Lower lobe of right lung (tissue), 2 donors: ENCODE results near the gene MAGEE1. TPM values are rescaled to one million over a fixed set of nuclear protein-coding genes. Genes with fewer than 3 reads are reported as not detected.

Source experiments
- ATAC-seq, 2 donors: fragments of 200-7000 bp; cut with Tn5 transposase; one replicate each; pipeline ENCODE4 v1.9.1; 2020 to 2022; ENCODE audit warnings: mild to moderate bottlenecking in 2 of 2, moderate library complexity in 2 of 2
- DNase-seq: peaks from one replicate; pipeline ENCODE4 v3.0.0-alpha.2; 2020
- H3K27ac ChIP-seq: fragments of 200-600 bp; one replicate; pipeline ENCODE4 v1.8.0; 2022
- H3K27me3 ChIP-seq: fragments of 200-600 bp; one replicate; pipeline ENCODE4 v1.8.0; 2022; ENCODE audit warnings: low read depth
- H3K36me3 ChIP-seq: fragments of 200-600 bp; one replicate; pipeline ENCODE4 v1.8.0; 2022; ENCODE audit warnings: mild to moderate bottlenecking
- H3K4me1 ChIP-seq: fragments of 200-600 bp; one replicate; pipeline ENCODE4 v1.8.0; 2022
- H3K4me3 ChIP-seq: fragments of 200-600 bp; one replicate; pipeline ENCODE4 v1.8.0; 2022; ENCODE audit warnings: mild to moderate bottlenecking
- H3K9me3 ChIP-seq: fragments of 200-600 bp; one replicate; pipeline ENCODE4 v1.8.0; 2022
- CTCF ChIP-seq: fragments of 200-600 bp; IDR thresholded peaks from one replicate; pipeline ENCODE4 v1.8.0; 2022; ENCODE audit warnings: antibody characterized with exemption, mild to moderate bottlenecking
- intact Hi-C: fragments of 100-400 bp; cut with DNase I; formaldehyde crosslinking; loops from one replicate; pipeline ENCODE4 v1.11.0; 2022
- total RNA-seq: library from RNA; stranded (reverse); fragmentation: NEBNext Ultra II Directional; extraction: Animal tissue kit (Norgen Biotek cat#: 25700); gene quantifications from one replicate; pipeline ENCODE4 v1.2.1, GENCODE V29; 2021
- donor health status: DM: no; HTN: yes; CAD: no; lungs with severe emphysema.

Gene MAGEE1
- total RNA-seq, 1 donor from 2014 or later, result 2.7 TPM

- ATAC-seq (no peak), DNase-seq (no peak)
- H3K27ac ChIP-seq, result no peak overlapping the region
- intact Hi-C loops, result no loop called here
- H3K27me3 ChIP-seq, result no peaks in the 10 kb centered on the region
- no peaks in the 10 kb centered on the region for H3K4me1 ChIP-seq
- no peaks in the 10 kb centered on the region for H3K9me3 ChIP-seq
- TF ChIP-seq CTCF, result no peak
- H3K36me3 ChIP-seq, result no peaks in the 10 kb centered on the region
- H3K4me3 ChIP-seq, result no peak overlapping the region
Measured at GRCh38 chrX:76477353-76477752, 49.8 kb downstream of the MAGEE1 start.
